CD4-positive, alpha-beta memory T cell (primary cell): ENCODE data around the gene CCNY. TPM values are rescaled to one million over a fixed set of nuclear protein-coding genes. Genes with fewer than 3 reads are reported as not detected.

Source experiments
- CTCF ChIA-PET: fragments of 350-600 bp; sonication (Branson Sonifier 250); formaldehyde crosslinking; loops from one replicate; lab custom pipeline; 2021; ENCODE audit warnings: inconsistent platforms; ENCODE audit not compliant: partially characterized antibody; lab: Charles Lee
- POLR2A ChIA-PET: fragments of 350-600 bp; sonication (Branson Sonifier 250); formaldehyde crosslinking; loops from one replicate; lab custom pipeline; 2021; ENCODE audit not compliant: partially characterized antibody; lab: Charles Lee
- DNase-seq, 5 donors: peaks; one replicate each; pipeline versions ENCODE4 v3.0.0 to v3.0.0-alpha.2; 2020 to 2022; ENCODE audit warnings: mixed read lengths in 1 of 5
- H3K27ac ChIP-seq: one replicate; pipeline ENCODE4 v1.7.0; 2013; ENCODE audit warnings: low read depth, low read length
- H3K27me3 ChIP-seq: 2 replicates; pipeline ENCODE4 v1.7.0; 2013; ENCODE audit warnings: mild to moderate bottlenecking, low read length, moderate library complexity; ENCODE audit not compliant: insufficient read depth
- H3K36me3 ChIP-seq: 2 replicates; pipeline ENCODE4 v1.7.0; 2013; ENCODE audit warnings: mild to moderate bottlenecking, low read length, moderate library complexity; ENCODE audit not compliant: insufficient read depth
- H3K4me1 ChIP-seq: 2 replicates; pipeline ENCODE4 v1.7.0; 2013; ENCODE audit warnings: mild to moderate bottlenecking, low read length, moderate library complexity; ENCODE audit not compliant: insufficient read depth
- H3K4me3 ChIP-seq, 2 donors: one replicate each; pipeline ENCODE4 v1.7.0; 2013; ENCODE audit warnings: low read length in 2 of 2, mild to moderate bottlenecking in 1 of 2
- H3K9me3 ChIP-seq, 2 donors: one replicate each; pipeline ENCODE4 v1.7.0; 2013; ENCODE audit warnings: low read length in 2 of 2, control low read depth in 1 of 2; ENCODE audit not compliant: control insufficient read depth in 1 of 2
- H3K27ac Mint-ChIP-seq, 7 donors: one replicate each; pipeline ENCODE4 v1.8.0; 2020 to 2021; ENCODE audit warnings: mixed read lengths in 7 of 7, mild to moderate bottlenecking in 6 of 7, inconsistent platforms in 3 of 7, moderate library complexity in 3 of 7
- H3K27me3 Mint-ChIP-seq, 2 donors: one replicate each; pipeline ENCODE4 v1.8.0; 2020 to 2021; ENCODE audit warnings: mixed read lengths in 2 of 2
- H3K36me3 Mint-ChIP-seq, 2 donors: one replicate each; pipeline ENCODE4 v1.8.0; 2020 to 2021; ENCODE audit warnings: mixed read lengths in 2 of 2, inconsistent platforms in 1 of 2, mild to moderate bottlenecking in 1 of 2
- H3K4me1 Mint-ChIP-seq, 4 donors: one replicate each; pipeline ENCODE4 v1.8.0; 2020 to 2021; ENCODE audit warnings: mixed read lengths in 4 of 4, mild to moderate bottlenecking in 1 of 4
- H3K4me3 Mint-ChIP-seq, 8 donors: one replicate each; pipeline ENCODE4 v1.8.0; 2020 to 2021; ENCODE audit warnings: mixed read lengths in 8 of 8, mild to moderate bottlenecking in 7 of 8, moderate library complexity in 6 of 8, inconsistent platforms in 3 of 8
- H3K9me3 Mint-ChIP-seq, 8 donors: one replicate each; pipeline ENCODE4 v1.8.0; 2020 to 2021; ENCODE audit warnings: mixed read lengths in 8 of 8, mild to moderate bottlenecking in 5 of 8, inconsistent platforms in 3 of 8, moderate library complexity in 1 of 8
- intact Hi-C: fragments of 100-400 bp; cut with micrococcal nuclease; formaldehyde crosslinking; loops from one replicate; pipeline ENCODE4 v1.15.1; 2023
- polyA plus RNA-seq, 2 donors: library from polyadenylated mRNA; unstranded; fragments of 300-500 nt; fragmentation: Illumina TruSeq; gene quantifications; one replicate each; pipeline ENCODE4 v1.2.3, GENCODE V29; 2021
- total RNA-seq, 2 experiments: library from RNA; stranded (reverse); gene quantifications; one replicate each; pipeline ENCODE4 v1.2.3, GENCODE V29; 2021

CCNY gene
- total and polyA plus RNA-seq, 4 experiments from 2014 or later = 5.6 to 66.7 (median 41.5) TPM

DNA sequence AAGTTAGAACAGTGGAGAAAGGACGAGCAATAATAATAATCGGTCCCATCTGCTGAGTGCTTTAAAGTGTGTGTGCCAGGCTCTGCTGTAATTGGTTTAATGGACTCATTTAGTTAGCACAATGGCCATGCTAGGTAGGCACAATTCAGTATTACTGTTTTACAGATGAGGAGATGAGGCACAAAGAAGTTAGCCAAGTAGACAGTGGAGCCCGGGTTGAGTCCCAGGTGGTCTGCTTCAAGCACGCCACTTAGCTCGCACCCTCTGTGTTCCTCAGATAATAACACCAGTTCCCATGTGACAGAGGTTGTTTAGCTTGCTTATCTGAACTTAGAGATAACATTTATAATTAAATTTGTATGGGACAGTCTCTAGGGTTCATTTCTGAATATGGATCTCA, 167.3 kb downstream of the CCNY start:
- Histone ChIP-seq H3K27me3 (no peaks in the 10 kb centered on the region), H3K4me1 (peaks cover 5% of the 10 kb centered on the region), H3K27ac (no peak overlapping the region), H3K9me3 (no peaks in the 10 kb centered on the region), H3K4me3 (no peak overlapping the region), H3K36me3 (no peaks in the 10 kb centered on the region)
- ChIA-PET CTCF (no interaction called here), POLR2A (no interaction called here)
- H3K4me3 Mint-ChIP-seq = no peak overlapping the region
- no peaks in the 10 kb centered on the region for H3K27me3 Mint-ChIP-seq
- DNase-seq = no peak
- intact Hi-C loops = loop anchor here (10.0 kb wide), 1 partner anchor 59 kb away; no protein-coding TSS in a partner anchor
- peaks cover 16 to 27% of the 10 kb centered on the region in 2 donors for H3K36me3 Mint-ChIP-seq
- H3K27ac Mint-ChIP-seq = peak overlapping the region in 1 of 7 donors; percentile 0
- peaks cover 12 to 65% (median 38%) of the 10 kb centered on the region in 4 donors for H3K4me1 Mint-ChIP-seq
- no peaks in the 10 kb centered on the region for H3K9me3 Mint-ChIP-seq

DNA sequence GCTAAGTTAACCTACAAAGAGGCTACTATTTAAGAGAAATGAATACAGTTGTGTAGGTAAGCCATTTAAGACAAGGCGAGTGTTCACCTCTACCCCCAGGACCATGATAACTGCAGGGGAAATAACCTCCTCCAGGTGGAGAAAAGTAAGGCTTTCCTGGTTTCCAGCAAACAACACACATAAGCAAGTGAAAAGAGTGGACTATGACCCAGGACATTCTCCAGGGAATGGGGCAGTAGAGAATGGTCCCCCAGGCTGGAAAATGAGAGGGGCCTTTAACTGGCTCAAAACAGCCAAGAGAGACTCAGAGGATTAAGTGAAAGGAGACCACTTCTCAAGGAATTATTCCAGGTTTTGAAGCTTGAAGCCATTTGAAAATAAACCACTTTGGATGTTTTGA, 167.8 kb downstream of the CCNY start:
- Mint-ChIP-seq H3K27me3 (no peaks in the 10 kb centered on the region), H3K27ac (peak overlapping the region in 1 of 7 donors; percentile 36)

DNA sequence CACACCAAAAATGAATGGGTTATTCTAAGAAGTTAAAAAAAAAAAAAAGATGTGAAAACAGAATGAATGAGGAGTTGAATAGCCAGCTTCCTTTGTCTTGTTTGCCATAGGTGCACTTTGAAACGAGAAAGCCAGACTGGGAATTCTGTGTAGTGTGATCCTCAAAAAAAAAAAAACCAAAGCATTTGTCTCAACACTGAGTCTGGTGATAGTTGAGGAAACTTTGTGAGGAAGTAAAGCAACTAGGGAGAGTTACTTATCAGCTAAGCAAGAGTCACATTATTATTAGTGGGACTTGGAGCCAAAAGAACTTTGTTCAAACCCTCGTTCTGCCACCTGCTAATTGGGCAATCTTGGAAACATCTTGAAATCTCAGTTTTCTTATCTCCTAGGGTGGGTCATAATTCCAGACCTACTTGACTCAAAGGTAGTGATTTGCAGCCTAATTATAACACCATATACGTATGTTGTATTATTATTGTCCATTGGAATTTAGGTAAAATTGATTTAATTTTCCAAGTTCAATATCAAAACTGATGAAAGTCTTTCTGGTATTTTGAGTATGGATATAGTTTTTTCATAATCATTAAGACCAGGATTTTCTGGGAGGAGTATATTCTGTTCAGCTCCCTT, 169.0 kb downstream of the CCNY start:
- H3K27me3 Mint-ChIP-seq = no peaks in the 10 kb centered on the region
- ChIA-PET CTCF (interaction anchor here (0.6 kb wide), 1 partner anchor 162 kb away, joined by 3 read pairs; no protein-coding TSS in a partner anchor), POLR2A (no interaction called here)
- peaks cover 13 to 50% (median 33%) of the 10 kb centered on the region in 4 donors for H3K4me1 Mint-ChIP-seq
- H3K4me3 ChIP-seq = no peak overlapping the region
- H3K9me3 ChIP-seq = no peaks in the 10 kb centered on the region
- H3K4me3 Mint-ChIP-seq = peak overlapping the region in 1 of 8 donors; percentile 31
- H3K36me3 Mint-ChIP-seq = peaks cover 15 to 24% of the 10 kb centered on the region in 2 donors
- no peak overlapping the region for H3K27ac ChIP-seq
- intact Hi-C loops = loop anchor here (10.0 kb wide), 1 partner anchor 61 kb away; no protein-coding TSS in a partner anchor
- no peaks in the 10 kb centered on the region for H3K9me3 Mint-ChIP-seq
- no peaks in the 10 kb centered on the region for H3K27me3 ChIP-seq
- DNase-seq = no peak
- H3K4me1 ChIP-seq = peaks cover 5% of the 10 kb centered on the region
- H3K36me3 ChIP-seq = no peaks in the 10 kb centered on the region
- H3K27ac Mint-ChIP-seq = no peak overlapping the region

More for the DNA sequence above, 167.8 kb downstream of the CCNY start:
- no peak for DNase-seq
- Histone ChIP-seq H3K4me1 (peaks cover 5% of the 10 kb centered on the region), H3K9me3 (no peaks in the 10 kb centered on the region), H3K27me3 (no peaks in the 10 kb centered on the region), H3K27ac (no peak overlapping the region), H3K36me3 (no peaks in the 10 kb centered on the region), H3K4me3 (no peak overlapping the region)
- intact Hi-C loops = loop anchor here (10.0 kb wide), 1 partner anchor 59 kb away; no protein-coding TSS in a partner anchor
- H3K4me1 Mint-ChIP-seq = peaks cover 10 to 60% (median 34%) of the 10 kb centered on the region in 4 donors
- H3K9me3 Mint-ChIP-seq = no peaks in the 10 kb centered on the region
- ChIA-PET POLR2A (no interaction called here), CTCF (interaction anchor here (0.6 kb wide), 1 partner anchor 15 kb away, joined by 3 read pairs; no protein-coding TSS in a partner anchor)
- peaks cover 13 to 24% of the 10 kb centered on the region in 2 donors for H3K36me3 Mint-ChIP-seq
- no peak overlapping the region for H3K4me3 Mint-ChIP-seq

DNA sequence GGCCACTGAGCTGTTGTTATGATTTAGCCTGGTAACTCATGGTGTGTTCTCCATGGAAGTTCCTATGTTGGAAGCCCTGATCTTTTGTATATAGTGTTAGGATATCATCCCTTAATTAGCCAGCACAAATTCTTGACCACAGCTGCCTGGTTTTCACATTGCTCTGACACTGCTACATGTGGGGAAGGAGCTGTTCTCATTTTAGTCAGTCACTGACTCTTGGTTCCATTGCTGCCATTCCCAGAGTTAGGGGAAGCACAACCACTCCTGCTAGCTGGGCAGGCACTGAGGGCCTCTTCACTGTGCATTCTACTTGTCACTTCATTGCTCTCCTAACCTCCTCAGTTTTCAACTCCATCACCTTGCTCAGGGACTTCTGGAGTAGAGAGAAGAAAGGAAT, 170.4 kb downstream of the CCNY start:
- Histone ChIP-seq H3K36me3 (peaks cover 4% of the 10 kb centered on the region), H3K4me3 (no peak overlapping the region), H3K27ac (no peak overlapping the region), H3K27me3 (no peaks in the 10 kb centered on the region), H3K9me3 (no peaks in the 10 kb centered on the region), H3K4me1 (peaks cover 5% of the 10 kb centered on the region)
- Mint-ChIP-seq H3K27me3 (no peaks in the 10 kb centered on the region), H3K9me3 (no peaks in the 10 kb centered on the region), H3K4me3 (no peak overlapping the region), H3K36me3 (peaks cover 21 to 24% of the 10 kb centered on the region in 2 donors), H3K27ac (peak overlapping the region in 2 of 7 donors; percentile 8 to 27), H3K4me1 (peaks cover 23 to 53% (median 36%) of the 10 kb centered on the region in 4 donors)
- intact Hi-C loops = loop anchor here (10.0 kb wide), 1 partner anchor 62 kb away; no protein-coding TSS in a partner anchor
- ChIA-PET CTCF (no interaction called here), POLR2A (no interaction called here)
- DNase-seq = no peak

GRCh38 chr10:35507519-35508109, 171.3 kb downstream of the CCNY start:
- peaks cover 4% of the 10 kb centered on the region for H3K36me3 ChIP-seq
- peaks cover 5% of the 10 kb centered on the region for H3K4me1 ChIP-seq
- Mint-ChIP-seq H3K36me3 (peaks cover 20 to 26% of the 10 kb centered on the region in 2 donors), H3K27ac (peak overlapping the region in 1 of 7 donors; percentile 30), H3K4me1 (peaks cover 31 to 56% (median 45%) of the 10 kb centered on the region in 4 donors), H3K9me3 (no peaks in the 10 kb centered on the region), H3K4me3 (no peak overlapping the region), H3K27me3 (no peaks in the 10 kb centered on the region)
- CTCF ChIA-PET = no interaction called here
- DNase-seq = no peak
- intact Hi-C loops = loop anchor here (10.0 kb wide), 1 partner anchor 63 kb away; no protein-coding TSS in a partner anchor
- no peak overlapping the region for H3K4me3 ChIP-seq
- no peaks in the 10 kb centered on the region for H3K9me3 ChIP-seq
- H3K27me3 ChIP-seq = no peaks in the 10 kb centered on the region
- H3K27ac ChIP-seq = no peak overlapping the region
- POLR2A ChIA-PET = no interaction called here

DNA sequence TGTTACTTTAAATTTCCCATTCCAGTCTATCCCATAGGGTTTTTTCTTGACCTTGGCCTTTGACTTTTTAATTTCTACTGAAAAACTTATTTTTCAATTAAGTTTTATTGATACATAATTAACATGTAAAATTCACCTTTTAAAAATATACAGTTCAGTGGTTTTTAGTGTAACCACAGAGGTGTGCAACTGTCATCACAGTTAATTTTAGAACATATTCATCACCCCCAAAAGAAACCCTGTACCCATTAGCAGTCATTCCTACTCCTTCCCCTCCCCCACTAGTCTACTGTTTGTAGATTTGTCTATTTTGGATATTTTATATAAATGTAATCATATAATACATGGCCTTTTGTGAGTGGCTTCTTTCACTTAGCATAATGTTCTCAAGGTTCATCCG, 172.3 kb downstream of the CCNY start:
- peaks cover 38 to 57% (median 49%) of the 10 kb centered on the region in 4 donors for H3K4me1 Mint-ChIP-seq
- no peak overlapping the region for H3K27ac Mint-ChIP-seq
- H3K27ac ChIP-seq = no peak overlapping the region
- H3K27me3 ChIP-seq = no peaks in the 10 kb centered on the region
- intact Hi-C loops = loop anchor here (10.0 kb wide), 1 partner anchor 64 kb away; no protein-coding TSS in a partner anchor
- H3K4me3 Mint-ChIP-seq = no peak overlapping the region
- H3K27me3 Mint-ChIP-seq = no peaks in the 10 kb centered on the region
- H3K9me3 Mint-ChIP-seq = no peaks in the 10 kb centered on the region
- H3K4me1 ChIP-seq = peaks cover 5% of the 10 kb centered on the region
- H3K36me3 Mint-ChIP-seq = peaks cover 18 to 28% of the 10 kb centered on the region in 2 donors
- ChIA-PET CTCF (no interaction called here), POLR2A (no interaction called here)
- H3K4me3 ChIP-seq = no peak overlapping the region
- no peaks in the 10 kb centered on the region for H3K9me3 ChIP-seq
- H3K36me3 ChIP-seq = peaks cover 4% of the 10 kb centered on the region
- no peak for DNase-seq

GRCh38 chr10:35510891-35511290, 174.6 kb downstream of the CCNY start:
- ChIA-PET CTCF (no interaction called here), POLR2A (no interaction called here)
- no peak overlapping the region for H3K4me3 Mint-ChIP-seq
- no peak overlapping the region for H3K27ac ChIP-seq
- H3K36me3 ChIP-seq = peaks cover 4% of the 10 kb centered on the region
- no peaks in the 10 kb centered on the region for H3K9me3 ChIP-seq
- H3K4me1 ChIP-seq = peaks cover 5% of the 10 kb centered on the region
- intact Hi-C loops = no loop called here
- no peak overlapping the region for H3K4me3 ChIP-seq
- DNase-seq = no peak
- H3K27ac Mint-ChIP-seq = no peak overlapping the region
- no peaks in the 10 kb centered on the region for H3K27me3 Mint-ChIP-seq
- peaks cover 44 to 60% (median 53%) of the 10 kb centered on the region in 4 donors for H3K4me1 Mint-ChIP-seq
- no peaks in the 10 kb centered on the region for H3K9me3 Mint-ChIP-seq
- H3K36me3 Mint-ChIP-seq = peaks cover 13 to 28% of the 10 kb centered on the region in 2 donors
- no peaks in the 10 kb centered on the region for H3K27me3 ChIP-seq
